Osteocyte (in vitro differentiated cells): ENCODE measurements around the gene FAM219B. TPM values are rescaled to one million over a fixed set of nuclear protein-coding genes. Genes with fewer than 3 reads are reported as not detected.
A peak's percentile ranks its signal among the peaks of the same experiment; 100 is the strongest.
"Not testable (repeated sequence)": the region's sequence is repeated elsewhere in the genome, so short reads cannot be mapped to it uniquely, and the experiment has no call there.

Experiments used
- DNase-seq: peaks from one replicate; pipeline ENCODE4 v3.0.0; 2021; ENCODE audit warnings: mixed read lengths; ENCODE audit not compliant: unreplicated experiment; ENCODE audit errors: extremely low spot score
- H3K27ac Mint-ChIP-seq: one replicate; pipeline ENCODE4 v1.8.0; 2021; ENCODE audit warnings: mild to moderate bottlenecking, mixed read lengths; ENCODE audit not compliant: unreplicated experiment
- H3K27me3 Mint-ChIP-seq: one replicate; pipeline ENCODE4 v1.8.0; 2021; ENCODE audit warnings: mixed read lengths; ENCODE audit not compliant: unreplicated experiment
- H3K36me3 Mint-ChIP-seq: one replicate; pipeline ENCODE4 v1.8.0; 2021; ENCODE audit warnings: mixed read lengths; ENCODE audit not compliant: unreplicated experiment
- H3K4me1 Mint-ChIP-seq: one replicate; pipeline ENCODE4 v1.8.0; 2021; ENCODE audit warnings: mixed read lengths; ENCODE audit not compliant: unreplicated experiment
- H3K4me3 Mint-ChIP-seq: one replicate; pipeline ENCODE4 v1.8.0; 2021; ENCODE audit warnings: mild to moderate bottlenecking, moderate library complexity, mixed read lengths; ENCODE audit not compliant: unreplicated experiment
- H3K9me3 Mint-ChIP-seq: one replicate; pipeline ENCODE4 v1.8.0; 2021; ENCODE audit warnings: mixed read lengths; ENCODE audit not compliant: unreplicated experiment
- total RNA-seq: library from RNA; stranded (reverse); gene quantifications from 2 replicates; pipeline ENCODE4 v1.2.1, GENCODE V29; 2021
- TF ChIP-seq, protein P1 (sequence below): fragments of 200-600 bp; sonication (generic); IDR thresholded peaks from 2 replicates; pipeline ENCODE4 v1.5.0; 2021; ENCODE audit warnings: antibody characterized with exemption, mild to moderate bottlenecking, moderate library complexity

FAM219B gene
- total RNA-seq, 1 donor from 2014 or later = 70.4 TPM

DNA sequence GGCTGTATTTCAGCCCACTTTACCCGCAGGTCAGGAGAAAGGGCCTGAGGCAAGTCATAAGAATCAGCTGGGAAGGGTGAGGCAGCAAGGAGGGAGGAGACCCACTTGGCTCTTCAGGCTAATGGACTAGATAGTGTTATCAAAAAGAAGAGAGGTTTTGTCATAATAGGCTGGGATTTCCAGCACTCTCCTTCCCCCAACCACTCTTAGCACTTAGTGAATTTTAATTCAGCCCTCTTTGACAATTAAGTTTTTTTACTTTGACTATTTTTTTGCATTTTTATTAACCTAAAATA, 16.0 kb downstream of the FAM219B start:
- Mint-ChIP-seq H3K4me3 (peak overlapping the region; percentile 90), H3K27me3 (no peaks in the 10 kb centered on the region), H3K9me3 (no peaks in the 10 kb centered on the region), H3K4me1 (peaks cover 22% of the 10 kb centered on the region), H3K36me3 (peaks cover 14% of the 10 kb centered on the region), H3K27ac (peak overlapping the region; percentile 85)
- TF ChIP-seq, protein P1, sequence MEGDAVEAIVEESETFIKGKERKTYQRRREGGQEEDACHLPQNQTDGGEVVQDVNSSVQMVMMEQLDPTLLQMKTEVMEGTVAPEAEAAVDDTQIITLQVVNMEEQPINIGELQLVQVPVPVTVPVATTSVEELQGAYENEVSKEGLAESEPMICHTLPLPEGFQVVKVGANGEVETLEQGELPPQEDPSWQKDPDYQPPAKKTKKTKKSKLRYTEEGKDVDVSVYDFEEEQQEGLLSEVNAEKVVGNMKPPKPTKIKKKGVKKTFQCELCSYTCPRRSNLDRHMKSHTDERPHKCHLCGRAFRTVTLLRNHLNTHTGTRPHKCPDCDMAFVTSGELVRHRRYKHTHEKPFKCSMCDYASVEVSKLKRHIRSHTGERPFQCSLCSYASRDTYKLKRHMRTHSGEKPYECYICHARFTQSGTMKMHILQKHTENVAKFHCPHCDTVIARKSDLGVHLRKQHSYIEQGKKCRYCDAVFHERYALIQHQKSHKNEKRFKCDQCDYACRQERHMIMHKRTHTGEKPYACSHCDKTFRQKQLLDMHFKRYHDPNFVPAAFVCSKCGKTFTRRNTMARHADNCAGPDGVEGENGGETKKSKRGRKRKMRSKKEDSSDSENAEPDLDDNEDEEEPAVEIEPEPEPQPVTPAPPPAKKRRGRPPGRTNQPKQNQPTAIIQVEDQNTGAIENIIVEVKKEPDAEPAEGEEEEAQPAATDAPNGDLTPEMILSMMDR = no peak
- no peak for DNase-seq

DNA sequence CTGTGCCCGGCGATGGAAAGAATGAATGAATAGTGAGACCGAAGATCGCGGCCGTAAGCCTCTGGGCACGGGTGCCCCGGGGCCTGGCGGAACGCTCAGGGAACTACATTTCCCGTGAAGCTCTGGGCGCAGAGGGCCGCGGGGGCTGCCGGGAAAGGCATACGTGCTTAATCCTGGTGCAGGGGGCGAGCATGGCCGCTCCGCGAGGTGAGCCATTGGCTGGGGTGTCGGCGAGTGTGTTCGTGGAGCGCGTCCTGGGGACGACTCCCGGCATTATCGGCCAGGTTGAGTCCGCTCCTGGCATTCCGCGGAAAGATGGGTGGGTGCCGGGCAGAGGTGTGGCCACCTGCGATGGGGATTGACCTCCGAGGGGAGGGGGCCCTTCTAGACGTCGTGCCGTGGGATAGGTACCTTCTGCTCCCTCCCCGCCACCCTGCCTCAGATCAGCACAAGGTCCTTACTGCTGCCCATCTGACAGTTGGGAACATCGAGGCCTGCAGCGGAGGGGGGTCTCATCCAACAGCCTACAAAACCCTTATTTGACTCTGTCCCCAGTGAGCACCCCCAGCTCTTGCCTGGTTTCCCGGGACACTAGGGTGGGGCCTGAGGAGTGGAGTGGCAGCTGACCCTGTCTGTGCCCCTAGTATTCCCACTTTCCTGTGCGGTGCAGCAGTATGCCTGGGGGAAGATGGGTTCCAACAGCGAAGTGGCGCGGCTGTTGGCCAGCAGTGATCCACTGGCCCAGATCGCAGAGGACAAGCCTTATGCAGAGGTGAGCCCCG, 16.6 kb downstream of the FAM219B start, which contains the start of gene MPI:
TSS of gene MPI (plus strand) at position 160 of the 782 bp plus-strand sequence. CDS start at position 192, 32 bp downstream.
- H3K4me3 Mint-ChIP-seq = peak within 1 kb of the TSS; percentile 90
- peaks cover 22% of the 10 kb centered on the region for H3K4me1 Mint-ChIP-seq
- no peaks in the 10 kb centered on the region for H3K9me3 Mint-ChIP-seq
- TF ChIP-seq, protein P1 = no peak
- H3K27me3 Mint-ChIP-seq = no peaks in the 10 kb centered on the region
- peaks cover 14% of the 10 kb centered on the region for H3K36me3 Mint-ChIP-seq
- H3K27ac Mint-ChIP-seq = peak within 1 kb of the TSS; percentile 85
- peak; percentile 92 for DNase-seq

GRCh38 chr15:74889390-74889882, 17.2 kb downstream of the FAM219B start:
- DNase-seq = no peak
- no peaks in the 10 kb centered on the region for H3K9me3 Mint-ChIP-seq
- H3K27me3 Mint-ChIP-seq = no peaks in the 10 kb centered on the region
- H3K4me3 Mint-ChIP-seq = peak overlapping the region; percentile 90
- TF ChIP-seq, protein P1 = no peak
- peaks cover 14% of the 10 kb centered on the region for H3K36me3 Mint-ChIP-seq
- peaks cover 22% of the 10 kb centered on the region for H3K4me1 Mint-ChIP-seq
- peak overlapping the region; percentile 85 for H3K27ac Mint-ChIP-seq

GRCh38 chr15:74888716-74889115, 17.9 kb downstream of the FAM219B start:
- no peak for DNase-seq
- TF ChIP-seq, protein P1 = no peak
- no peaks in the 10 kb centered on the region for H3K27me3 Mint-ChIP-seq
- H3K4me3 Mint-ChIP-seq = no peak overlapping the region
- no peaks in the 10 kb centered on the region for H3K9me3 Mint-ChIP-seq
- H3K4me1 Mint-ChIP-seq = peaks cover 22% of the 10 kb centered on the region
- no peak overlapping the region for H3K27ac Mint-ChIP-seq
- peaks cover 13% of the 10 kb centered on the region for H3K36me3 Mint-ChIP-seq

DNA sequence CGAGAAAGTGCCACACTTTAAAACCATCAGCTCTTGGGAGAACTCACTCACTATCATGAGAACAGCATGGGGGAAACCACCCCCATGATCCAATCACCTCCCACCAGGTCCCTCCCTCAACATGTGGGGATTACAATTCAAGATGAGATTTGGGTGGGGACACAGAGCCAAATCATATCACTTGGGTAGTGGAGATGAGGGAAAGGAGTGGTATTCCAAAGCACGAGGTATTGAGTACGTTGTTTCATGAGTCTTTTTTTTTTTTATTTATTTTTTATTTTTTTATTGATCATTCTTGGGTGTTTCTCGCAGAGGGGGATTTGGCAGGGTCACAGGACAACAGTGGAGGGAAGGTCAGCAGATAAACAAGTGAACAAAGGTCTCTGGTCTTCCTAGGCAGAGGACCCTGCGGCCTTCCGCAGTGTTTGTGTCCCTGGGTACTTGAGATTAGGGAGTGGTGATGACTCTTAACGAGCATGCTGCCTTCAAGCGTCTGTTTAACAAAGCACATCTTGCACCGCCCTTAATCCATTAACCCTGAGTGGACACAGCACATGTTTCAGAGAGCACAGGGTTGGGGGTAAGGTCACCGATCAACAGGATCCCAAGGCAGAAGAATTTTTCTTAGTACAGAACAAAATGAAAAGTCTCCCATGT, 19.0 kb downstream of the FAM219B start:
- H3K36me3 Mint-ChIP-seq, DNase-seq, H3K27ac Mint-ChIP-seq, H3K9me3 Mint-ChIP-seq, H3K4me3 Mint-ChIP-seq, H3K27me3 Mint-ChIP-seq: not testable (repeated sequence)
- peaks cover 18% of the 10 kb centered on the region for H3K4me1 Mint-ChIP-seq
